GM18508 (cell line): ENCODE results near the gene PHLDB1.

ENCODE experiments used
- ATAC-seq: cut with Tn5 transposase; IDR thresholded peaks from one replicate; pipeline ENCODE4 v1.9.1; 2021; ENCODE audit warnings: moderate number of reproducible peaks; ENCODE audit not compliant: insufficient read depth, unreplicated experiment

PHLDB1 gene

DNA sequence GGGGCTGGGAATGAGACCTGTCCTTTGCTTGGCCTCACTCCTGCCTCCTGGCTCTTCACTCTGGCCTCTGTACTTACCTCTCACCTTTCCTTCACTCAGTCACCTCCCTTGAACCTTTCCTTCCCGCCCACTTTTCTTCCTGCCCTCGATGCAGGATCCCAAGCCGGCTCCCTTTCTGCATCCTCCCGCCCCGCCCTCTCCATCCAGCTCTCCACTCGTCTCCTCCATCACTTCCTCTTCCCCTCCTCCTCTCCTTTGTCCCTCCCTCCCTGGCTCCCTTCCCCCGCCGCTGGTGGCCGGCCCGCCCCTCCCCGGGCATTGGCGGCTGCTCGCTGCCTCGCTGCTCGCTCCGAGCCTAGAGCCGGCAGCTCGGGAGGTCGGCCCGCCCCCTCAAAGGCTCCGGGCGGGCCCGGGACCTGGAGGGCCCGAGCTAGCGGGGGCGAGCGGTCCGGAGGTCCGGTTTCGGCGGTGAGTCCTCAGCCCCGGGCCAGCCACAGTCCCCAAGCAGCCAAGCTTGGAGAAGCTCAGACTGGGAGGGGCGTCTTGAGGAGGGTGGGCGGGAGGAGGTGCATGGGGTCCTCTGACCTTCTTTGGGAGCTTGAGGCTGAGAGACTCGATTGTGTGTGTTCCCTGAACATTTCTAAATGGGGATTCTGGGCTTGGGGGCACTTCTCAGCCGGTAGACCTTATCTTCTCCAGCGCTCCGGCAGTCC is 13.8 kb downstream of the PHLDB1 start:
- no peak for ATAC-seq

DNA sequence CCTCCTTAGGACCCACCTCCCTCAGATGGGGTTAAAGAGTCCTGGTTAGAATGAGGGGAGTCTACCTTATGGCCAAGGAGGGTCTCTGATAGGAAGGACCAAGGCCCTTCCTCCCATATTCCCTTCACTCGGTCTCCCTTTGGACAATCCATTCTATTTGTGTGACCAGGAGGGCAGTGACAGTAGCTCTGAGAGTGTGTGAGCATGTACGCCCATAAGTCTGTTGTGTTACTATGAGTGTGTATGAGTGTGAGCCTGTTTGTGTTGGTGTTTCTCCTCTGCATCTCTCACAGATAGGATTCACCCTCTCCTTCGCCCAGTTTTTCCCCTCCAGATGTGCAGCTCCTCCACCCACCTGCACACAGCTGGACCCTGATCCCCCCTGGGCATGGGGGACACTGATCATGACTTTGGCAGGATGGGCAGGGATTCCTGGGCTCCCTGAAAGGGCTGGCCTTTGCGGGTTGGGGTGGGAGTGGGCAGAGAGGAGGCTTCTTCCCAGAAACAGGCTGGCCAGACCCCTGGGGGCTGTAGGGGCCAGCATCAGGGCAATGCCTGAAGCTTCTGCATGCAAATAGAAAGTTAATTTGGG is 14.5 kb downstream of the PHLDB1 start:
- ATAC-seq: no peak

- ATAC-seq: no peak
Measured at GRCh38 chr11:118622376-118623268, 15.2 kb downstream of the PHLDB1 start.

- ATAC-seq: no peak
Measured at GRCh38 chr11:118623269-118623655, 15.8 kb downstream of the PHLDB1 start.

DNA sequence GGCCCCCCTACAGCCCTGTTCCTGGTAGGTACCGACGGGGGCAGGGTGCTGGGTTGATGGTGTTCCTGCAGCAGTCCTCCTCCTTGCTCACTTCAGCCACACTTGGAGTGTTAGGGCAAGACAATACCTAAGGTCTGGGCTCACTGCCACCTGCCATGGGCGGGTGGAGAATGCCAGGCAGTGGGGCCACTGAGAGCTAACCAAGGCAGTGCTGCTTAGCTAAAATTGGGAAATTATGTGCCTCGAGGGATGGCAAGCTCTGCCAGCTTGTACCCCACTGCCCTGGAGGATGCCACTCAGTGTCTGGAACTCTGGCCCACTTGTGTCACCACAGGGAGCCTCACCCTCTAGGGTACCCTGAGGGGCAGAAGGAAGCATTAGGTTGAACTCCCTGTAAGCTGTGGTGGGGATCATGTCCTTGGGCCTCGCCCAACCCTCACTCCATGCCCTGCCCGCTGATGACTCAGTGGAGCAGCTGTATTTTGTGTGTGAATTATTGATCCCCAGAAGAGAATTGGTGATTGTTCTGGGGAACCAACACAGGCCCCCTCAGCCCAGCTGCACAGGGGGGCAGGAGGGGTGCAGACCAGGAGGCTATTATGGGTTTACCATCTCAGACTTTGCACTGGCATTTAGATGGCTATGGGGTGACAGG is 17.7 kb downstream of the PHLDB1 start:
- no peak for ATAC-seq

DNA sequence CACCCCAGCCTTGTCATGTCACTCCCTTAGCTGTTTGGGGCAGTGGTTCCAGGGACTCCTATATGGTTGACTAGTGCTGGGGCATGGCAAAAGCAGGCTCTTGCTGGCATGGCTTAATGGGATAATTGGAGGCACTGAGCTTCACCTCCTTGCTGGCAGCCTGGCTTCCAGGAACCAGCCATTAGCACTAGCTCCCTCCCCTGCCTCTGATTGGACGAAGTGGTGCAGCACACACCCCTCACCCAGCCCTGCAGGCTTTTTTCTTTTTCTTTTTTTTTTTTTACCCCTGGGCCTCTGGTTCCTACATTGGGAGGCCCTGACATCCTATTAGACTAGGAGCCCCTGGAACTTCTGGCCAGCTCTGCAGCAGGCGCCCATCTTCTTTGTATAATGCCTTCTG is 18.6 kb downstream of the PHLDB1 start:
- no peak for ATAC-seq

DNA sequence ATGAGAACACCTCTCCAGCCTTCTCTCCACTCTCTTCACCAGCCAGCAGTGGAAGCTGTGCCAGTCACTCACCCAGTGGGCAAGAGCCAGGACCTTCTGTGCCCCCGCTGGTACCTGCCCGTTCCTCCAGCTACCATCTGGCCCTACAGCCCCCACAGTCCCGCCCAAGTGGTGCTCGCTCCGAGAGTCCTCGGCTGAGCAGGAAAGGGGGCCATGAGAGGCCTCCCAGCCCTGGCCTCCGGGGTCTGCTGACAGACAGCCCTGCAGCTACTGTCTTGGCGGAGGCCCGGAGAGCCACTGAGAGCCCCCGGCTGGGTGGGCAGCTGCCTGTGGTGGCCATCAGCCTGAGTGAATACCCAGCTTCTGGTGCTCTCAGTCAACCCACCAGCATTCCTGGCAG is 20.2 kb downstream of the PHLDB1 start:
- no peak for ATAC-seq

DNA sequence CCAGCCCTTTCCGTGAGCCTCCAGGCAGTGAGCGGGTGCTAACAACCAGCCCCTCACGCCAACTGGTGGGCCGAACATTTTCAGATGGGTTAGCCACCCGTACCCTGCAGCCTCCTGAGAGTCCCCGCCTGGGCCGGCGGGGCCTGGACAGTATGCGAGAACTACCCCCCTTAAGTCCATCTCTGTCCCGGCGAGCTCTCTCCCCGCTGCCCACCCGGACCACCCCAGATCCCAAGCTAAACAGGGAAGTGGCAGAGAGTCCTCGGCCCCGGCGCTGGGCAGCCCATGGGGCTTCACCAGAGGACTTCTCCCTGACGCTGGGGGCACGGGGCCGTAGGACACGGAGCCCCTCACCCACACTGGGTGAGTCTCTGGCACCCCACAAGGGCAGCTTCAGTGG is 20.6 kb downstream of the PHLDB1 start:
- no peak for ATAC-seq

- no peak for ATAC-seq
Measured at GRCh38 chr11:118628432-118628831, 21.0 kb downstream of the PHLDB1 start.

GRCh38 chr11:118628861-118629549 is 21.6 kb downstream of the PHLDB1 start:
- ATAC-seq: no peak

GRCh38 chr11:118629761-118630661 is 22.6 kb downstream of the PHLDB1 start:
- ATAC-seq: no peak

- ATAC-seq: no peak
Measured at GRCh38 chr11:118631142-118631909, 23.9 kb downstream of the PHLDB1 start.

DNA sequence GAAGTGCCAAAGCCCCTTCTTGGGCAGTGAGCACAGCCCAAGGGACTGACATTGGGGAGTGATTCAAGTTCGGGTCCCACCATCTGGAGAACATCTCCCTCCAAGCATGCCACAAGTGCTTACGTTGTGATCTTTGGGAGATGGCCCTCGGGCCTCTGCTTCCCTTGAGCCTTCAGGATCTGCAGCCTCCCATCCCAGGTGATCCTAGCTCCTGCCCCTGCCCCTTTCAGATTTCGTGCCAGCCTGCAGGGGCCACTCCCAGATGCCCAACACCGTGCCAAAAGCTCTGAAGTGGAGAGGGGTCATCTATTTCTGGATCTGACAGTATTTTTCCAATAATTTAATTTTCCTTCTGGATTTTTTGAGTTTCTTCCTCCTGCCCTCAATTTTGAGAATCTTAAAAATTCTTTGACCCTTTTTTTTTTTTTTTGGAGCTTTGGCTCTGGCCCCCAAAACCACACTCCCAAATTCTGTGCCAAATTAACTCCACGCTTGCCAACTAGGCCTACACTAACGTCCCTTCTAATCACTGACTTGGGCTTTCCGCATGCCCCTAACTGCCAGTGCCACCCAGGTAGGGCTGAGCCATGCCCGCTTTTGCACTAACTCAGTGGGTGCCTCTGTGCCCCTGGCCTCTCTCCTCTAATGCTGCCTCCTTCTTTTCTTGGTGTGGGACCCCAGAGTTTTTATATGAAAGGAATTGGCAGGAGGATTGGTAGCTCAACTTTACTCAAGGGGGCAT is 25.3 kb downstream of the PHLDB1 start:
- ATAC-seq: no peak

DNA sequence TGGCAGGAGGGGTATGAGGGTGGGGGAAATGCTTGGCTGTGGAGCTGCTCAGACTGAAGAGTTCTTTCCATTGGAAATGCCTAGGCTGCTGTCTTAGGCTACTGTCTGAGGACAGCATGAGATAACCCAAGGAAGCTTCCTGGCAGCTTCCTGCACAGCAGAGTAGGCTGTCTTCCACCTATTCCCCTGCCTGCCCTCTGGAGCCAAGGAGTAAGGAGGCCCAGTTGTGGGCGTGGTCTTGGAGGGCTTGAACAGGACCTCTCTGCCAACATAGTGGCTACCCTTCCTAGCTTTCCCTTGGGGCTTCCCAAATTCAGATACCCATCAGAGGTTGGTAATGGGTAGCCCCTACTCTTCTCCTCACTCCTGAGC is 25.9 kb downstream of the PHLDB1 start:
- no peak for ATAC-seq

- ATAC-seq: no peak
Measured at GRCh38 chr11:118633979-118634378, 26.6 kb downstream of the PHLDB1 start.

- no peak for ATAC-seq
Measured at GRCh38 chr11:118634431-118635236, 27.2 kb downstream of the PHLDB1 start.

GRCh38 chr11:118635237-118635591 is 27.8 kb downstream of the PHLDB1 start:
- ATAC-seq: no peak
